ENCODE results near the gene UPK2. TPM values are rescaled to one million over a fixed set of nuclear protein-coding genes. Genes with fewer than 3 reads are reported as not detected.
A peak's percentile ranks its signal among the peaks of the same experiment; 100 is the strongest.

Gene UPK2
- total RNA-seq, 6 donors from 2014 or later = not detected

- Histone ChIP-seq H3K36me3 (no peaks in the 10 kb centered on the region), H3K9me3 (no peaks in the 10 kb centered on the region), H3K4me3 (peak overlapping the region; percentile 73 to 93 (median 81)), H3K27me3 (no peaks in the 10 kb centered on the region), H3K4me1 (peaks cover 30 to 38% (median 37%) of the 10 kb centered on the region in 4 donors), H3K27ac (peak overlapping the region; percentile 88 to 97 (median 94))
- WGBS, 2 donors = 0 to 1% methylated on average over 5 to 21 of the region's 26 CpGs
- no peak for TF ChIP-seq EP300 (IDR thresholded peaks at IDR 0.05)
- TF ChIP-seq POLR2A (IDR thresholded peaks at IDR 0.05) = no peak
- no peak for TF ChIP-seq CTCF (IDR thresholded peaks at IDR 0.05)
- TF ChIP-seq POLR2AphosphoS5 (IDR thresholded peaks at IDR 0.05) = no peak
- peak; percentile 70 to 74 for ATAC-seq (ENCODE audit: low FRiP score in 2 of 2)
- DNase-seq = peak; percentile 46 to 90
These were observed 27.1 kb upstream of the UPK2 start for GRCh38 chr11:118928870-118929500.

- peaks cover 30 to 36% (median 33%) of the 10 kb centered on the region in 4 donors for H3K4me1 ChIP-seq
- DNase-seq = peak in 1 of 2 donors; percentile 88
- peak; percentile 18 to 35 for TF ChIP-seq POLR2AphosphoS5 (IDR thresholded peaks at IDR 0.05)
- TF ChIP-seq CTCF (IDR thresholded peaks at IDR 0.05) = no peak
These were observed 26.5 kb upstream of the UPK2 start for GRCh38 chr11:118929501-118930093.

GRCh38 chr11:118930094-118930712, 25.9 kb upstream of the UPK2 start:
- Histone ChIP-seq H3K27ac (peak overlapping the region; percentile 88 to 97 (median 94)), H3K27me3 (no peaks in the 10 kb centered on the region), H3K4me3 (peak overlapping the region; percentile 73 to 93 (median 81)), H3K36me3 (no peaks in the 10 kb centered on the region), H3K4me1 (peaks cover 30 to 36% (median 33%) of the 10 kb centered on the region in 4 donors), H3K9me3 (no peaks in the 10 kb centered on the region)
- DNase-seq (peak; percentile 61 to 91), ATAC-seq (ENCODE audit: low FRiP score in 2 of 2) (peak; percentile 36 to 86)
- peak; percentile 55 to 59 for TF ChIP-seq POLR2AphosphoS5 (IDR thresholded peaks at IDR 0.05)
- peak; percentile 95 to 99 (median 98) for TF ChIP-seq CTCF (IDR thresholded peaks at IDR 0.05)
- TF ChIP-seq EP300 (IDR thresholded peaks at IDR 0.05) = peak in 1 of 4 donors; percentile 20
- peak in 1 of 4 donors; percentile 45 for TF ChIP-seq POLR2A (IDR thresholded peaks at IDR 0.05)
- 0 to 1% methylated on average over 4 to 20 of the region's 20 CpGs for WGBS, 2 donors

More at GRCh38 chr11:118929501-118930093, 26.5 kb upstream of the UPK2 start:
- Histone ChIP-seq H3K9me3 (no peaks in the 10 kb centered on the region), H3K27me3 (no peaks in the 10 kb centered on the region), H3K36me3 (no peaks in the 10 kb centered on the region), H3K27ac (peak overlapping the region; percentile 88 to 97 (median 94)), H3K4me3 (peak overlapping the region; percentile 73 to 93 (median 81))
- 0% methylated on average over 12 to 16 of the region's 26 CpGs for WGBS, 2 donors
- ATAC-seq (ENCODE audit: low FRiP score in 2 of 2) = peak; percentile 71 to 84

- DNase-seq (no peak), ATAC-seq (ENCODE audit: low FRiP score in 2 of 2) (no peak)
- no peaks in the 10 kb centered on the region for H3K27me3 ChIP-seq
- TF ChIP-seq EP300 (IDR thresholded peaks at IDR 0.05) (no peak), CTCF (IDR thresholded peaks at IDR 0.05) (no peak), POLR2A (IDR thresholded peaks at IDR 0.05) (no peak), POLR2AphosphoS5 (IDR thresholded peaks at IDR 0.05) (no peak)
- no peaks in the 10 kb centered on the region for H3K9me3 ChIP-seq
- H3K27ac ChIP-seq = no peak overlapping the region
- H3K36me3 ChIP-seq = no peaks in the 10 kb centered on the region
- peaks cover 22 to 29% (median 28%) of the 10 kb centered on the region in 4 donors for H3K4me1 ChIP-seq
- H3K4me3 ChIP-seq = no peak overlapping the region
These were observed 24.5 kb upstream of the UPK2 start for GRCh38 chr11:118931571-118931970.

Measured in upper lobe of left lung (tissue), 6 donors.